ENCODE data around the gene REG1B. TPM values are rescaled to one million over a fixed set of nuclear protein-coding genes. Genes with fewer than 3 reads are reported as not detected.

The REG1B gene
- total RNA-seq, 1 donor from 2014 or later: not detected

DNA sequence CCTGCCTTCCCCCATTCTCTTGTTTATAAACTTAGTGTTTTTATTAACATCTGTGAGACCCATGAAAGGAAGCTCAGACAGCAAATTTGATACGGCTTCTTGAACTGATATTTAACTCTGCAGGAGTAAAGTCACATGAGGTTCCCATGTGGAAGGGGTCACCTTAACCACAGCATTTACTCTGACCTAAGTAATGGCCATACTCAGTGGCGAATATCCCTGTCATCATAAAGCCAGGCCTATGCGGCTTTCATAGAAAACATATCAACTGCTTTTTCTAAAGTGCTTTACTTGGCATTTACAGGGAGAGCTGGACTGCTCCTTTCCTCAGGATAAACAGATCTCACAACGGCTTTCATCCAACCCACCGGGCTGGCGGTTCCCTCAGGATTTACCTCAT, 41.5 kb upstream of the REG1B start:
- no peaks in the 10 kb centered on the region for H3K4me1 ChIP-seq (ENCODE audit: insufficient read depth, low read length)
- peaks cover 2% of the 10 kb centered on the region for H3K9me3 ChIP-seq (ENCODE audit: insufficient read depth, low read depth, low read length)
- Mint-ChIP-seq H3K27ac (ENCODE audit: unreplicated experiment) (no peak overlapping the region), H3K4me1 (ENCODE audit: low read depth, unreplicated experiment) (no peaks in the 10 kb centered on the region), H3K4me3 (ENCODE audit: unreplicated experiment) (no peak overlapping the region), H3K27me3 (ENCODE audit: low read depth, unreplicated experiment) (peaks cover 27% of the 10 kb centered on the region), H3K36me3 (ENCODE audit: low read depth, unreplicated experiment) (no peaks in the 10 kb centered on the region), H3K9me3 (ENCODE audit: unreplicated experiment) (no peaks in the 10 kb centered on the region)
- H3K79me2 ChIP-seq (ENCODE audit: insufficient read depth, low read length): no peaks in the 10 kb centered on the region
- H3K4me3 ChIP-seq (ENCODE audit: insufficient read depth, low read depth, low read length): no peak overlapping the region
- DNase-seq (ENCODE audit: low read depth): no peak
- no peaks in the 10 kb centered on the region for H4K20me1 ChIP-seq (ENCODE audit: insufficient read depth, low read length)
- no peaks in the 10 kb centered on the region for H3K36me3 ChIP-seq (ENCODE audit: insufficient read depth, low read length)
- H3K9ac ChIP-seq (ENCODE audit: low read length): no peak overlapping the region
- TF ChIP-seq, protein P1, sequence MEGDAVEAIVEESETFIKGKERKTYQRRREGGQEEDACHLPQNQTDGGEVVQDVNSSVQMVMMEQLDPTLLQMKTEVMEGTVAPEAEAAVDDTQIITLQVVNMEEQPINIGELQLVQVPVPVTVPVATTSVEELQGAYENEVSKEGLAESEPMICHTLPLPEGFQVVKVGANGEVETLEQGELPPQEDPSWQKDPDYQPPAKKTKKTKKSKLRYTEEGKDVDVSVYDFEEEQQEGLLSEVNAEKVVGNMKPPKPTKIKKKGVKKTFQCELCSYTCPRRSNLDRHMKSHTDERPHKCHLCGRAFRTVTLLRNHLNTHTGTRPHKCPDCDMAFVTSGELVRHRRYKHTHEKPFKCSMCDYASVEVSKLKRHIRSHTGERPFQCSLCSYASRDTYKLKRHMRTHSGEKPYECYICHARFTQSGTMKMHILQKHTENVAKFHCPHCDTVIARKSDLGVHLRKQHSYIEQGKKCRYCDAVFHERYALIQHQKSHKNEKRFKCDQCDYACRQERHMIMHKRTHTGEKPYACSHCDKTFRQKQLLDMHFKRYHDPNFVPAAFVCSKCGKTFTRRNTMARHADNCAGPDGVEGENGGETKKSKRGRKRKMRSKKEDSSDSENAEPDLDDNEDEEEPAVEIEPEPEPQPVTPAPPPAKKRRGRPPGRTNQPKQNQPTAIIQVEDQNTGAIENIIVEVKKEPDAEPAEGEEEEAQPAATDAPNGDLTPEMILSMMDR (IDR thresholded peaks at IDR 0.05; ENCODE audit: insufficient read depth, low read depth, low read length): no peak
- TF ChIP-seq EZH2 (IDR thresholded peaks at IDR 0.05; ENCODE audit: insufficient read depth, low read length): no peak
- no peak overlapping the region for H3K4me2 ChIP-seq (ENCODE audit: low read length)
- no peak overlapping the region for H3K27ac ChIP-seq (ENCODE audit: low read depth, low read length)
- no peak overlapping the region for H2AFZ ChIP-seq (ENCODE audit: low read depth, low read length)
- no peak for FAIRE-seq
- H3K27me3 ChIP-seq (ENCODE audit: insufficient read depth, low read length): no peaks in the 10 kb centered on the region

- Histone ChIP-seq H3K4me3 (ENCODE audit: insufficient read depth, low read depth, low read length) (no peak overlapping the region), H4K20me1 (ENCODE audit: insufficient read depth, low read length) (no peaks in the 10 kb centered on the region), H3K9ac (ENCODE audit: low read length) (no peak overlapping the region), H3K27me3 (ENCODE audit: insufficient read depth, low read length) (no peaks in the 10 kb centered on the region), H3K36me3 (ENCODE audit: insufficient read depth, low read length) (no peaks in the 10 kb centered on the region), H3K4me2 (ENCODE audit: low read length) (no peak overlapping the region), H3K4me1 (ENCODE audit: insufficient read depth, low read length) (no peaks in the 10 kb centered on the region), H2AFZ (ENCODE audit: low read depth, low read length) (no peak overlapping the region), H3K27ac (ENCODE audit: low read depth, low read length) (no peak overlapping the region), H3K9me3 (ENCODE audit: insufficient read depth, low read depth, low read length) (peaks cover 2% of the 10 kb centered on the region), H3K79me2 (ENCODE audit: insufficient read depth, low read length) (no peaks in the 10 kb centered on the region)
- Mint-ChIP-seq H3K4me3 (ENCODE audit: unreplicated experiment) (no peak overlapping the region), H3K4me1 (ENCODE audit: low read depth, unreplicated experiment) (no peaks in the 10 kb centered on the region), H3K27me3 (ENCODE audit: low read depth, unreplicated experiment) (peaks cover 28% of the 10 kb centered on the region), H3K36me3 (ENCODE audit: low read depth, unreplicated experiment) (no peaks in the 10 kb centered on the region), H3K9me3 (ENCODE audit: unreplicated experiment) (no peaks in the 10 kb centered on the region), H3K27ac (ENCODE audit: unreplicated experiment) (no peak overlapping the region)
- DNase-seq (ENCODE audit: low read depth) (no peak), FAIRE-seq (no peak)
- TF ChIP-seq, protein P1 (IDR thresholded peaks at IDR 0.05; ENCODE audit: insufficient read depth, low read depth, low read length): no peak
- TF ChIP-seq EZH2 (IDR thresholded peaks at IDR 0.05; ENCODE audit: insufficient read depth, low read length): no peak
Measured at GRCh38 chr2:79128406-79128805, 40.6 kb upstream of the REG1B start.

GRCh38 chr2:79125721-79125985, 37.9 kb upstream of the REG1B start:
- Histone ChIP-seq H3K36me3 (ENCODE audit: insufficient read depth, low read length) (no peaks in the 10 kb centered on the region), H3K9me3 (ENCODE audit: insufficient read depth, low read depth, low read length) (peaks cover 6% of the 10 kb centered on the region), H3K27ac (ENCODE audit: low read depth, low read length) (no peak overlapping the region), H4K20me1 (ENCODE audit: insufficient read depth, low read length) (no peaks in the 10 kb centered on the region), H3K4me1 (ENCODE audit: insufficient read depth, low read length) (no peaks in the 10 kb centered on the region), H3K4me3 (ENCODE audit: insufficient read depth, low read depth, low read length) (no peak overlapping the region), H3K27me3 (ENCODE audit: insufficient read depth, low read length) (no peaks in the 10 kb centered on the region), H3K4me2 (ENCODE audit: low read length) (no peak overlapping the region), H3K79me2 (ENCODE audit: insufficient read depth, low read length) (no peaks in the 10 kb centered on the region), H2AFZ (ENCODE audit: low read depth, low read length) (no peak overlapping the region), H3K9ac (ENCODE audit: low read length) (no peak overlapping the region)
- H3K9me3 Mint-ChIP-seq (ENCODE audit: unreplicated experiment): no peaks in the 10 kb centered on the region
- no peak overlapping the region for H3K27ac Mint-ChIP-seq (ENCODE audit: unreplicated experiment)
- no peaks in the 10 kb centered on the region for H3K36me3 Mint-ChIP-seq (ENCODE audit: low read depth, unreplicated experiment)
- TF ChIP-seq EZH2 (IDR thresholded peaks at IDR 0.05; ENCODE audit: insufficient read depth, low read length): no peak
- TF ChIP-seq, protein P1 (IDR thresholded peaks at IDR 0.05; ENCODE audit: insufficient read depth, low read depth, low read length): no peak
- DNase-seq (ENCODE audit: low read depth) (no peak), FAIRE-seq (no peak)
- H3K4me1 Mint-ChIP-seq (ENCODE audit: low read depth, unreplicated experiment): no peaks in the 10 kb centered on the region
- peaks cover 20% of the 10 kb centered on the region for H3K27me3 Mint-ChIP-seq (ENCODE audit: low read depth, unreplicated experiment)
- H3K4me3 Mint-ChIP-seq (ENCODE audit: unreplicated experiment): no peak overlapping the region

All from astrocyte (in vitro differentiated cells and primary cell).